Epithelial cell of esophagus (primary cell): ENCODE data around the gene FNDC3B.

Source experiments
- DNase-seq: peaks from one replicate; pipeline ENCODE4 v3.0.0; 2010; ENCODE audit warnings: low read depth
- H3K4me3 ChIP-seq: 2 replicates; pipeline ENCODE4 v1.5.1; 2011; ENCODE audit warnings: mild to moderate bottlenecking, low read length, control low read depth
- CTCF ChIP-seq: IDR thresholded peaks from 2 replicates; pipeline ENCODE4 v1.5.1; 2011; ENCODE audit warnings: low read depth, mild to moderate bottlenecking, low read length, control low read depth, inconsistent platforms; ENCODE audit not compliant: insufficient read depth; ENCODE audit errors: missing control alignments

FNDC3B gene

GRCh38 chr3:172341482-172342059 lies 302.2 kb downstream of the FNDC3B start:
- TF ChIP-seq CTCF: peak; percentile 60
- DNase-seq: peak; percentile 71
- H3K4me3 ChIP-seq: no peak overlapping the region

- no peak overlapping the region for H3K4me3 ChIP-seq
- DNase-seq: no peak
- no peak for TF ChIP-seq CTCF
Measured at GRCh38 chr3:172342097-172342659, 302.8 kb downstream of the FNDC3B start.

GRCh38 chr3:172343117-172343516 lies 303.7 kb downstream of the FNDC3B start:
- DNase-seq: no peak
- no peak for TF ChIP-seq CTCF
- H3K4me3 ChIP-seq: no peak overlapping the region

- no peak for TF ChIP-seq CTCF
- H3K4me3 ChIP-seq: no peak overlapping the region
- no peak for DNase-seq
Measured at GRCh38 chr3:172343979-172344378, 304.6 kb downstream of the FNDC3B start.

GRCh38 chr3:172346161-172346560 lies 306.8 kb downstream of the FNDC3B start:
- H3K4me3 ChIP-seq: no peak overlapping the region
- no peak for TF ChIP-seq CTCF
- no peak for DNase-seq

- no peak for TF ChIP-seq CTCF
- peak; percentile 11 for DNase-seq
- no peak overlapping the region for H3K4me3 ChIP-seq
Measured at GRCh38 chr3:172347895-172348679, 308.7 kb downstream of the FNDC3B start.

GRCh38 chr3:172351895-172352466 lies 312.6 kb downstream of the FNDC3B start:
- no peak for DNase-seq
- no peak overlapping the region for H3K4me3 ChIP-seq
- no peak for TF ChIP-seq CTCF
